Adrenal gland (tissue), 12 donors: ENCODE results near the gene CPD. TPM values are rescaled to one million over a fixed set of nuclear protein-coding genes. Genes with fewer than 3 reads are reported as not detected.
A peak's percentile ranks its signal among the peaks of the same experiment; 100 is the strongest.

ENCODE experiments used
- DNase-seq, 7 donors: peaks; one replicate each; pipeline ENCODE4 v3.0.0-alpha.2; 2019 to 2020
- H3K27ac ChIP-seq, 5 donors: fragments of 200-600 bp; sonication (generic) in 4 of 5; 1 replicate in 3 of 5; 2 replicates in 2 of 5; pipeline versions ENCODE4 v1.5.1 to v1.8.0; 2016 to 2020; ENCODE audit warnings: mild to moderate bottlenecking in 1 of 5
- H3K27me3 ChIP-seq: fragments of 200-600 bp; 2 replicates; pipeline ENCODE4 v1.8.0; 2021
- H3K36me3 ChIP-seq, 2 donors: fragments of 200-600 bp; replicated peaks in 1 of 2; 1 replicate in 1 of 2; 2 replicates in 1 of 2; pipeline versions ENCODE4 v1.5.1 to v1.8.0; 2018 to 2022
- H3K4me1 ChIP-seq, 2 donors: fragments of 200-600 bp; replicated peaks in 1 of 2; 1 replicate in 1 of 2; 2 replicates in 1 of 2; pipeline versions ENCODE4 v1.5.1 to v1.8.0; 2018 to 2021
- H3K4me3 ChIP-seq, 4 donors: fragments of 200-600 bp; sonication (generic) in 3 of 4; one replicate each; pipeline ENCODE4 v1.5.1; 2016 to 2018
- H3K9me3 ChIP-seq, 3 donors: fragments of 200-600 bp; sonication (generic) in 1 of 3; replicated peaks in 1 of 3; 1 replicate in 2 of 3; 2 replicates in 1 of 3; pipeline versions ENCODE4 v1.5.1 to v1.8.0; 2016 to 2021
- POLR2A ChIP-seq, 2 donors: fragments of 450-650 bp; IDR thresholded peaks; one replicate each; pipeline ENCODE4 v1.6.1; 2017; ENCODE audit warnings: antibody characterized with exemption in 2 of 2, mild to moderate bottlenecking in 2 of 2, moderate library complexity in 1 of 2
- WGBS, 4 donors: extraction: QIAGEN DNeasy Blood & Tissue Kit in 2 of 4; methylation state at CpG; one replicate each; pipeline versions ENCODE4 v1.1.5 to v1.1.7; 2013 to 2017; 5-methylcytosine and 5-hydroxymethylcytosine counted together
- intact Hi-C, 2 donors: fragments of 100-400 bp; cut with DNase I; formaldehyde crosslinking; loops; one replicate each; pipeline versions ENCODE4 v1.14.1 to v1.15.0; 2022 to 2023
- polyA plus RNA-seq, 3 donors: library from polyadenylated mRNA; stranded (reverse); fragments of 200-250 nt in 2 of 3; fragments of 350-450 nt in 1 of 3; fragmentation: Illumina TruSeq in 1 of 3; extraction: RNeasy Lipid Tissue Mini Kit (QIAGEN cat#74804) in 1 of 3; gene quantifications; one replicate each; pipeline ENCODE4 v1.2.3, GENCODE V29; 2013 to 2014
- total RNA-seq, 9 donors: library from RNA; depleted of rRNA in 4 of 9; stranded (reverse); fragments of >200 nt in 4 of 9; fragments of 120-200 nt in 1 of 9; fragmentation: NEBNext Ultra II Directional in 1 of 9; extraction: Animal tissue kit (Norgen Biotek cat#: 25700) in 1 of 9; gene quantifications; one replicate each; pipeline versions ENCODE4 v1.1.0 to v1.2.4, GENCODE V29; 2013 to 2023
- TF ChIP-seq, protein P1 (sequence below), 6 experiments: fragments of 450-650 bp in 4 of 6; fragments of 200-600 bp in 2 of 6; sonication (generic) in 1 of 6; IDR thresholded peaks; 1 replicate in 5 of 6; 2 replicates in 1 of 6; pipeline versions ENCODE4 v1.5.1 to v1.8.0; 2016 to 2021; ENCODE audit warnings: antibody characterized with exemption in 6 of 6, mild to moderate bottlenecking in 2 of 6, moderate library complexity in 1 of 6
- donor health status: healthy with polysubstance abuse.
- donor health status: Bipolar disorder and iron deficiency.
- donor health status: DM: yes; HTN: yes; CAD: no.
- donor health status: DM: no; HTN: no; CAD: no.
- donor health status: DM: no; HTN: no; CAD: no.
- donor health status: DM: yes; HTN: yes; CAD: no.

Gene CPD
- total and polyA plus RNA-seq, 12 donors = 4.2 to 52.8 (median 33.0) TPM

DNA sequence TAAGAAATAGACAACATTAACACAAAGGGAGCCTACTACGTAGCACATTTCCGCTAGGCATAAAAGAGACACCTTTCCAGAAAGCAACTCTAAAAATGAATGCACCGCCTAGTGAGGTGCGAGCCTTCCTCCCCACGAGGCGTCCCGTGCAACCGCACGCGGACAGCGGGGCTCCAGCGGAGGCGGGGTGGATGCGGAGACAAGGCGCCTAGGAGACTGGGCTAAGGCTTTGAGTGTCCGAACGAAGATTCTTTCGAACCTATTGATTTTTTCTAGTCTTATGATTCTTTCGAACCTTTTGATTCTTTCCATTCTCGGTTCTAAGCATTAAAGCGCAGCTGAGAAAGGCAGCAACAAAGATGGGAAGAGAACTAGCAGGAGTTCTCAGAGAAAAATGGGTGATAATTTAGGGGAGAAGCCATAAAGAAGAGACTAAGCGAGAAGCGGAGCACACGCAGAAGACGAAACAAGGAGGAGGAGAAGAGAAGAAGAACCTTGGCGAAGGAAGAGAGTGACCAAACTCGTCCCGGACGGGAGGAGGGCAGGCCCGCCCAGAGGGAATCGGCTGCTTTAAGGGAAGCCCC, 394 bp upstream of the CPD start:
- Histone ChIP-seq H3K36me3 (no peaks in the 10 kb centered on the region), H3K4me3 (peak overlapping the region; percentile 25 to 89 (median 79)), H3K4me1 (peaks cover 13 to 35% of the 10 kb centered on the region in 2 donors), H3K27ac (peak overlapping the region in 4 of 5 donors; percentile 38 to 90 (median 83)), H3K9me3 (no peaks in the 10 kb centered on the region), H3K27me3 (no peaks in the 10 kb centered on the region)
- whole genome bisulfite sequencing, 4 donors = 1 to 2% (median 2%) methylated on average over 30 to 31 of the region's 31 CpGs
- intact Hi-C loops = no loop called here
- peak in 4 of 7 donors; percentile 33 to 43 (median 36) for DNase-seq
- TF ChIP-seq, protein P1, sequence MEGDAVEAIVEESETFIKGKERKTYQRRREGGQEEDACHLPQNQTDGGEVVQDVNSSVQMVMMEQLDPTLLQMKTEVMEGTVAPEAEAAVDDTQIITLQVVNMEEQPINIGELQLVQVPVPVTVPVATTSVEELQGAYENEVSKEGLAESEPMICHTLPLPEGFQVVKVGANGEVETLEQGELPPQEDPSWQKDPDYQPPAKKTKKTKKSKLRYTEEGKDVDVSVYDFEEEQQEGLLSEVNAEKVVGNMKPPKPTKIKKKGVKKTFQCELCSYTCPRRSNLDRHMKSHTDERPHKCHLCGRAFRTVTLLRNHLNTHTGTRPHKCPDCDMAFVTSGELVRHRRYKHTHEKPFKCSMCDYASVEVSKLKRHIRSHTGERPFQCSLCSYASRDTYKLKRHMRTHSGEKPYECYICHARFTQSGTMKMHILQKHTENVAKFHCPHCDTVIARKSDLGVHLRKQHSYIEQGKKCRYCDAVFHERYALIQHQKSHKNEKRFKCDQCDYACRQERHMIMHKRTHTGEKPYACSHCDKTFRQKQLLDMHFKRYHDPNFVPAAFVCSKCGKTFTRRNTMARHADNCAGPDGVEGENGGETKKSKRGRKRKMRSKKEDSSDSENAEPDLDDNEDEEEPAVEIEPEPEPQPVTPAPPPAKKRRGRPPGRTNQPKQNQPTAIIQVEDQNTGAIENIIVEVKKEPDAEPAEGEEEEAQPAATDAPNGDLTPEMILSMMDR (IDR thresholded peaks at IDR 0.05) = no peak
- TF ChIP-seq POLR2A (IDR thresholded peaks at IDR 0.05) = no peak

DNA sequence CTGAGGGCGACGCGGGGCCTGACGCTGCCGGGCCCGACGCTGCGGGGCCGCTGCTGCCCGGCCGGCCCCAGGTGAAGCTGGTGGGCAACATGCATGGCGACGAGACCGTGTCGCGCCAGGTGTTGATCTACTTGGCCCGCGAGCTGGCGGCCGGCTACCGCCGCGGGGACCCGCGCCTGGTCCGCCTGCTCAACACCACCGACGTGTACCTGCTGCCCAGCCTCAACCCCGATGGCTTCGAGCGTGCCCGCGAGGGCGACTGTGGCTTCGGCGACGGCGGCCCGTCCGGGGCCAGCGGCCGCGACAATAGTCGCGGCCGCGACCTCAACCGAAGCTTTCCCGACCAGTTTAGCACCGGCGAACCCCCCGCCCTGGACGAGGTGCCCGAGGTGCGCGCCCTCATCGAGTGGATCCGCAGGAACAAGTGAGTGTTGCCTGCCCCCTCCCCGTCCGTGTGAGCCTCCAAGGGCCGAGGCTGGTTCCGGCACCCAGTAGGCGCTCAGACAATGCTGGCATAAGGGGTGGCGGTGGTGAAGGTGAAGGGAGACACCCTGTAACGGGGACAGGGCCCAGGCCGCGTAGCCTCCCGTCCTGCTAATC, 676 bp downstream of the CPD start:
- H3K4me1 ChIP-seq = peaks cover 13 to 40% of the 10 kb centered on the region in 2 donors
- TF ChIP-seq, protein P1 (IDR thresholded peaks at IDR 0.05) = no peak
- no peak for TF ChIP-seq POLR2A (IDR thresholded peaks at IDR 0.05)
- H3K4me3 ChIP-seq = peak overlapping the region; percentile 33 to 81 (median 64)
- H3K27ac ChIP-seq = peak overlapping the region in 4 of 5 donors; percentile 38 to 90 (median 83)
- no peaks in the 10 kb centered on the region for H3K36me3 ChIP-seq
- intact Hi-C loops = no loop called here
- H3K9me3 ChIP-seq = no peaks in the 10 kb centered on the region
- 0 to 1% (median 0%) methylated on average over 4 to 68 of the region's 68 CpGs for WGBS, 4 donors
- peak in 5 of 7 donors; percentile 14 to 39 (median 38) for DNase-seq
- H3K27me3 ChIP-seq = no peaks in the 10 kb centered on the region

DNA sequence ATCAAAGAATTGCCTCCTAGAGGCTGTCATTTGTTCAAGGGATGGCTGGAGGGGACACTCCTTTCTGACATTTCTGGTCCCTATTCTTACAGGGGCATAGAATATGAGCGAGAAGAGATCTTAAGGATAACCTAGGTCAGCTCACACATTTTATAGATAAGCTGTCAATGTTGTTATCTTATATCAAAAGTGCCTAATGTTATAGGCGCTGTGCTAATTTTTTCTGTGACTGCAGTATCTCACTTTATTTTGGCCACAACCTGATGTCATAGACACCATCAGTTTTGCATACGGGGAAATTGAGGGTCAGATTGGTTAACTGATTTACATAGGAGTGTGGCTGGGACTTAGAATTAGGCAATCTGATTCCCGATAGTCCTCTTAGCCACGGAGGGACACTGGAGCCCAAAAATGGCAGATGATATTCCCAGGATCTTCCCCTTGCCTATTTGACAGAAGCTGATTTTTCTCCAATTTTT, 1.2 kb downstream of the CPD start:
- peak overlapping the region in 1 of 5 donors; percentile 88 for H3K27ac ChIP-seq
- peaks cover 13 to 40% of the 10 kb centered on the region in 2 donors for H3K4me1 ChIP-seq
- H3K4me3 ChIP-seq = peak overlapping the region in 3 of 4 donors; percentile 43 to 81 (median 77)
- no peaks in the 10 kb centered on the region for H3K27me3 ChIP-seq
- 17 to 25% (median 21%) methylated on average over 5 of the region's 5 CpGs for WGBS, 4 donors
- no peak for DNase-seq
- no peaks in the 10 kb centered on the region for H3K9me3 ChIP-seq
- TF ChIP-seq, protein P1 (IDR thresholded peaks at IDR 0.05) = no peak
- TF ChIP-seq POLR2A (IDR thresholded peaks at IDR 0.05) = no peak
- H3K36me3 ChIP-seq = no peaks in the 10 kb centered on the region
- intact Hi-C loops = no loop called here

DNA sequence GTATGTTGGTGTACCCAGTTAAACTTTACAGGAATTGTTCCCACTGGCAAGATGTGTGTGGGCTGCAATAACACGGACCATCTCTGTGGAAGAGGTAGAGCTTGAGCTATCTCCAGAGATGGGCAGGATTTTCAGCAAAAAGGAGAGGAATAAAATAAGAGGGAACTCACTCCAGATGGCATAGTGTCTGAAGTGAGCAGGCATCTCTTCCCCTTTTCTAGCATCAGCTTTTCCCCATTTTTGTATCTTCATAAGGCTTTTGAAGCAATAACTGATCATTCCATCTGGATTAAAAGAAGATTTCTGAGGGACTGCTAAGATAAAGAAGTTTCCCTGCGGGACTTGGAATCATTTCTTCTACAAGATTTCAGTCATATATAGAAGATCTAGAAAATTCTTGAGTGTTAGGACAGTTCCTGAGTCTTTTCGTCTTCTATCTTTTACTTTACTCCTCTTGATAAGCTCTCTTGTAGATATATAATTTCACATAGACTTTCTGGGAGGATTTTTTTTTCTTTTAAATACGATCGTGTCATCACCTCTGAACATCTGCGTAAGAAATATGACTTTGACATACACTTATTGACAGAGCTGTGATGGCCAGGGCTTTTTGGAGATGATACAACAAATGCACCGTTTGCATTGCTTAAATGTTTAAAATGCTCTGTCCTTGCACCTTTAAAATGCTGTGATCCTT, 2.1 kb downstream of the CPD start:
- TF ChIP-seq, protein P1 (IDR thresholded peaks at IDR 0.05) = no peak
- no peak for TF ChIP-seq POLR2A (IDR thresholded peaks at IDR 0.05)
- no peak overlapping the region for H3K27ac ChIP-seq
- no peaks in the 10 kb centered on the region for H3K27me3 ChIP-seq
- no peaks in the 10 kb centered on the region for H3K9me3 ChIP-seq
- intact Hi-C loops = no loop called here
- 68 to 80% (median 79%) methylated on average over 7 of the region's 7 CpGs for WGBS, 4 donors
- peaks cover 13 to 40% of the 10 kb centered on the region in 2 donors for H3K4me1 ChIP-seq
- H3K36me3 ChIP-seq = peaks cover 0 to 2% of the 10 kb centered on the region in 2 donors
- H3K4me3 ChIP-seq = peak overlapping the region in 1 of 4 donors; percentile 81
- DNase-seq = no peak
